Testis (tissue), 5 donors: ENCODE results near the gene CDS1. TPM values are rescaled to one million over a fixed set of nuclear protein-coding genes. Genes with fewer than 3 reads are reported as not detected.
"Not testable (repeated sequence)": the region's sequence is repeated elsewhere in the genome, so short reads cannot be mapped to it uniquely, and the experiment has no call there.

Experiments used
- DNase-seq: peaks from one replicate; pipeline ENCODE4 v3.0.0-alpha.2; 2019
- H3K27ac ChIP-seq, 2 donors: fragments of 200-600 bp; sonication (generic); one replicate each; pipeline ENCODE4 v1.5.1; 2019
- H3K27me3 ChIP-seq: fragments of 200-600 bp; sonication (generic); one replicate; pipeline ENCODE4 v1.5.1; 2019
- H3K36me3 ChIP-seq: fragments of 200-600 bp; sonication (generic); one replicate; pipeline ENCODE4 v1.5.1; 2017; ENCODE audit warnings: low read depth; ENCODE audit errors: missing control alignments
- H3K4me1 ChIP-seq: fragments of 200-600 bp; sonication (generic); one replicate; pipeline ENCODE4 v1.5.1; 2019
- H3K4me3 ChIP-seq, 2 donors: fragments of 200-600 bp; sonication (generic); one replicate each; pipeline ENCODE4 v1.5.1; 2017 to 2019
- H3K9me3 ChIP-seq: fragments of 200-600 bp; sonication (generic); one replicate; pipeline ENCODE4 v1.5.1; 2017
- POLR2A ChIP-seq: fragments of 450-650 bp; IDR thresholded peaks from one replicate; pipeline ENCODE4 v1.6.1; 2017; ENCODE audit warnings: antibody characterized with exemption, mild to moderate bottlenecking, moderate library complexity
- WGBS, 2 donors: methylation state at CpG; one replicate each; pipeline ENCODE4 v1.1.5; 2018; 5-methylcytosine and 5-hydroxymethylcytosine counted together
- intact Hi-C: fragments of 100-400 bp; cut with DNase I; formaldehyde crosslinking; loops from one replicate; pipeline ENCODE4 v1.15.1; 2023; ENCODE audit warnings: low total_unique reads
- long read RNA-seq, 2 donors: transcript quantifications; one replicate each; lab custom pipeline, GENCODE V29; 2026
- polyA plus RNA-seq: library from polyadenylated mRNA; stranded (reverse); fragments of 350-450 nt; fragmentation: Illumina TruSeq; extraction: RNeasy Lipid Tissue Mini Kit (QIAGEN cat#74804); gene quantifications from one replicate; pipeline ENCODE4 v1.2.3, GENCODE V29; 2014; ENCODE audit warnings: low read depth, low replicate concordance; ENCODE audit not compliant: insufficient read depth
- total RNA-seq, 2 donors: library from RNA; depleted of rRNA; stranded (reverse); fragments of >200 nt; gene quantifications; one replicate each; pipeline ENCODE4 v1.2.3, GENCODE V29; 2016
- TF ChIP-seq, protein P1 (sequence below), 3 experiments: fragments of 450-650 bp in 2 of 3; fragments of 200-600 bp in 1 of 3; sonication (generic) in 1 of 3; IDR thresholded peaks; one replicate each; pipeline ENCODE4 v1.5.1; 2016 to 2019; ENCODE audit warnings: antibody characterized with exemption in 3 of 3, mild to moderate bottlenecking in 2 of 3, moderate library complexity in 1 of 3

Gene CDS1
- total RNA-seq (10 to 100 TPM; 15.2 to 20.3 TPM), polyA plus RNA-seq (13.5 TPM)
- long read RNA-seq, donor 1, full-length matches to known transcripts: 7 of 7 reads
- long read RNA-seq, donor 1, partial matches to known transcripts: 0 of 7 reads
- long read RNA-seq, donor 1, other reads (novel, unspliced or antisense): 0 of 7 reads
- long read RNA-seq, donor 2, full-length matches to known transcripts: 2 of 2 reads
- long read RNA-seq, donor 2, partial matches to known transcripts: 0 of 2 reads
- long read RNA-seq, donor 2, other reads (novel, unspliced or antisense): 0 of 2 reads

- Histone ChIP-seq H3K4me3 (peak within 1 kb of the TSS; percentile 70 to 87), H3K27me3 (no peaks in the 10 kb centered on the region), H3K36me3 (no peaks in the 10 kb centered on the region), H3K9me3 (no peaks in the 10 kb centered on the region), H3K27ac (peak within 1 kb of the TSS; percentile 85 to 88), H3K4me1 (no peaks in the 10 kb centered on the region)
- 0% methylated on average over 63 of the region's 88 CpGs; no CpG with 5 or more reads in 1 of the 2 donors for WGBS, 2 donors
- TF ChIP-seq, protein P1, sequence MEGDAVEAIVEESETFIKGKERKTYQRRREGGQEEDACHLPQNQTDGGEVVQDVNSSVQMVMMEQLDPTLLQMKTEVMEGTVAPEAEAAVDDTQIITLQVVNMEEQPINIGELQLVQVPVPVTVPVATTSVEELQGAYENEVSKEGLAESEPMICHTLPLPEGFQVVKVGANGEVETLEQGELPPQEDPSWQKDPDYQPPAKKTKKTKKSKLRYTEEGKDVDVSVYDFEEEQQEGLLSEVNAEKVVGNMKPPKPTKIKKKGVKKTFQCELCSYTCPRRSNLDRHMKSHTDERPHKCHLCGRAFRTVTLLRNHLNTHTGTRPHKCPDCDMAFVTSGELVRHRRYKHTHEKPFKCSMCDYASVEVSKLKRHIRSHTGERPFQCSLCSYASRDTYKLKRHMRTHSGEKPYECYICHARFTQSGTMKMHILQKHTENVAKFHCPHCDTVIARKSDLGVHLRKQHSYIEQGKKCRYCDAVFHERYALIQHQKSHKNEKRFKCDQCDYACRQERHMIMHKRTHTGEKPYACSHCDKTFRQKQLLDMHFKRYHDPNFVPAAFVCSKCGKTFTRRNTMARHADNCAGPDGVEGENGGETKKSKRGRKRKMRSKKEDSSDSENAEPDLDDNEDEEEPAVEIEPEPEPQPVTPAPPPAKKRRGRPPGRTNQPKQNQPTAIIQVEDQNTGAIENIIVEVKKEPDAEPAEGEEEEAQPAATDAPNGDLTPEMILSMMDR (IDR thresholded peaks at IDR 0.05): no peak
- TF ChIP-seq POLR2A: no peak
- intact Hi-C loops: no loop called here
- DNase-seq: peak; percentile 37
These were observed at the start of gene CDS1 for GRCh38 chr4:84582988-84583875. Gene CDS1 (plus strand): TSS chr4:84583127. CDS start chr4:84583402, 275 bp downstream.

GRCh38 chr4:84535901-84536300, 47.0 kb upstream of the CDS1 start:
- peak; percentile 24 for DNase-seq
- WGBS, 2 donors: 62 to 67% methylated on average over 2 of the region's 2 CpGs
- Histone ChIP-seq H3K27ac (no peak overlapping the region), H3K9me3 (no peaks in the 10 kb centered on the region), H3K4me1 (no peaks in the 10 kb centered on the region), H3K4me3 (no peak overlapping the region), H3K36me3 (no peaks in the 10 kb centered on the region), H3K27me3 (no peaks in the 10 kb centered on the region)
- TF ChIP-seq, protein P1 (IDR thresholded peaks at IDR 0.05): no peak
- no peak for TF ChIP-seq POLR2A
- intact Hi-C loops: no loop called here

DNA sequence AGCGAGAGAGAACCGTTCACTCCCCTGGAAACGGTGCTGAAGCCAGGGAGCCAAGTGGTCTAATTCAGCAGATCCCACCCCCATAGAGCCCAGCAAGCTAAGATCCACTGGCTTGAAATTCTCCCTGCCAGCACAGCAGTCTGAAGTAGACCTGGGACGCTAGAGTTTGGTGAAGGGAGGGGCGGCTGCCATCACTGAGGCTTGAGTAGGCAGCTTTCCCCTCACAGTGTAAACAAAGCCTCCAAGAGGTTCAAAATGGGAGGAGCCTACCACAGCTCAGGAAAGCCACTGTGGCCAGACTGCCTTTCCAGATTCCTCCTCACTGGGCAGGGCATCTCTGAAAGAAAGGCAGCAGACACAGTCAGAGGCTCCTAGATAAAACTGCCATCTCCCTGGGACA, 37.8 kb upstream of the CDS1 start:
- TF ChIP-seq POLR2A: no peak
- TF ChIP-seq, protein P1 (IDR thresholded peaks at IDR 0.05): no peak
- no peak overlapping the region for H3K4me3 ChIP-seq
- H3K9me3 ChIP-seq: no peaks in the 10 kb centered on the region
- H3K27me3 ChIP-seq: no peaks in the 10 kb centered on the region
- WGBS, 2 donors: 76% methylated on average over 5 of the region's 5 CpGs; no CpG with 5 or more reads in 1 of the 2 donors
- no peak for DNase-seq
- H3K4me1 ChIP-seq: no peaks in the 10 kb centered on the region
- no peaks in the 10 kb centered on the region for H3K36me3 ChIP-seq
- H3K27ac ChIP-seq: no peak overlapping the region
- intact Hi-C loops: no loop called here

DNA sequence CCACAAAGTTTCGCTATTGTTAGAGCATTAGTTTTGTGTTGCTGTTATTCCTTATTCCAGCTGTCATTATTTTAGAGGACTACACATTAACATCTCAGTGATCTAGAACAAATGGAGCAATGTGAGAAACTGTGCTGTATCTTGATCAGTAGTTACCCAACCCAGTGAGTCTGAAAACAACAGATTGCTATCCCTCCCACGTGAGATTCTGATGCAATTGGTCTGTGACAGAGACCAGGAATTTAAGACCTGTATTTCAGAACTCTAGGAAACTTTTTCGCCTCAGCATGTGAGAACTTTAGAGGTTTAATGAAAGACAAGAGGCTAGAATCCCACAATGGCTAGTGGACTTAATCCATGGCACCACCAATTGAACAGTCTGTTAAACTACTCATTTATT, 35.7 kb upstream of the CDS1 start:
- Histone ChIP-seq H3K4me1 (no peaks in the 10 kb centered on the region), H3K27ac (no peak overlapping the region), H3K27me3 (no peaks in the 10 kb centered on the region), H3K36me3 (no peaks in the 10 kb centered on the region), H3K4me3 (no peak overlapping the region), H3K9me3 (no peaks in the 10 kb centered on the region)
- DNase-seq: no peak
- TF ChIP-seq, protein P1 (IDR thresholded peaks at IDR 0.05): no peak
- no peak for TF ChIP-seq POLR2A
- 68 to 88% methylated on average over 3 of the region's 3 CpGs for WGBS, 2 donors
- intact Hi-C loops: no loop called here

- H3K36me3 ChIP-seq, H3K27ac ChIP-seq, DNase-seq, H3K4me3 ChIP-seq, H3K4me1 ChIP-seq, H3K9me3 ChIP-seq, H3K27me3 ChIP-seq, intact Hi-C loops: not testable (repeated sequence)
- 73 to 93% methylated on average over 6 of the region's 6 CpGs for WGBS, 2 donors
These were observed 33.7 kb upstream of the CDS1 start for GRCh38 chr4:84549191-84549590.
